HEK293 (cell line): ENCODE results near the gene STIM2.

ENCODE experiments used
- CTCF ChIA-PET: fragments of 350-600 bp; formaldehyde crosslinking; extraction: SDS; loops from one replicate; lab custom pipeline; 2021; ENCODE audit warnings: antibody characterized with exemption; lab: Yijun Ruan, JAX
- POLR2A ChIA-PET: fragments of 300-600 bp; formaldehyde crosslinking; extraction: SDS; loops from one replicate; lab custom pipeline; 2020; ENCODE audit warnings: antibody characterized with exemption, inconsistent platforms; lab: Yijun Ruan, JAX
- H3K27ac ChIP-seq: fragments of 200-500 bp; sonication (Bioruptor generic); 2 replicates; pipeline ENCODE4 v1.5.1; 2014; ENCODE audit warnings: low read depth, low read length, control low read depth, inconsistent platforms; ENCODE audit errors: extremely low read depth
- H3K36me3 ChIP-seq, 2 experiments: fragments of 200-500 bp in 1 of 2; sonication (Bioruptor generic) in 1 of 2; 1 replicate in 1 of 2; 2 replicates in 1 of 2; pipeline ENCODE4 v1.5.1; 2014 to 2017; ENCODE audit warnings: inconsistent platforms in 2 of 2, low read length in 2 of 2; ENCODE audit not compliant: control insufficient read depth in 2 of 2, insufficient read depth in 1 of 2
- H3K4me1 ChIP-seq: fragments of 200-500 bp; sonication (Bioruptor generic); 2 replicates; pipeline ENCODE4 v1.5.1; 2014; ENCODE audit warnings: mild to moderate bottlenecking, low read length, inconsistent platforms; ENCODE audit not compliant: control insufficient read depth, insufficient read depth
- H3K4me3 ChIP-seq: 2 replicates; pipeline ENCODE4 v1.5.1; 2011; ENCODE audit warnings: low read depth, mild to moderate bottlenecking, control low read depth, low read length, moderate library complexity
- H3K9me3 ChIP-seq: fragments of 200-500 bp; sonication (Bioruptor generic); 2 replicates; pipeline ENCODE4 v1.5.1; 2014; ENCODE audit warnings: low read depth, low read length, inconsistent platforms; ENCODE audit not compliant: control insufficient read depth, insufficient read depth
- ELK4 ChIP-seq: IDR thresholded peaks from 2 replicates; pipeline ENCODE4 v1.6.1; 2011; ENCODE audit warnings: mild to moderate bottlenecking, low read depth, low read length, borderline replicate concordance
- HOXD13 ChIP-seq: sonication (generic); formaldehyde crosslinking; IDR thresholded peaks from 2 replicates; pipeline ENCODE4 v1.8.0; 2022; ENCODE audit warnings: missing genetic modification reagents, borderline replicate concordance
- IKZF3 ChIP-seq: fragments of 450-650 bp; IDR thresholded peaks from 2 replicates; pipeline ENCODE4 v1.5.0; 2018; ENCODE audit warnings: missing biosample characterization, mild to moderate bottlenecking, missing genetic modification characterization, moderate library complexity
- PBX3 ChIP-seq: sonication (generic); formaldehyde crosslinking; IDR thresholded peaks from 2 replicates; pipeline ENCODE4 v1.8.1; 2022; ENCODE audit warnings: mild to moderate bottlenecking, moderate library complexity, missing genetic modification reagents
- PRDM4 ChIP-seq: fragments of 450-650 bp; formaldehyde crosslinking; IDR thresholded peaks from 2 replicates; pipeline ENCODE4 v1.5.1; 2017; ENCODE audit warnings: missing biosample characterization, missing genetic modification characterization
- REPIN1 ChIP-seq: fragments of 450-650 bp; formaldehyde crosslinking; IDR thresholded peaks from 2 replicates; pipeline ENCODE4 v1.5.1; 2017; ENCODE audit warnings: missing biosample characterization, missing genetic modification characterization, low read depth
- SALL2 ChIP-seq: fragments of 450-650 bp; formaldehyde crosslinking; IDR thresholded peaks from 2 replicates; pipeline ENCODE4 v1.5.0; 2017; ENCODE audit warnings: missing biosample characterization, mild to moderate bottlenecking, missing genetic modification characterization, borderline replicate concordance
- ZBTB11 ChIP-seq: fragments of 450-650 bp; formaldehyde crosslinking; conservative IDR thresholded peaks from 2 replicates; pipeline ENCODE4 v1.5.1; 2016; ENCODE audit warnings: low read depth, missing biosample characterization, missing genetic modification characterization
- ZIC2 ChIP-seq: fragments of 450-650 bp; formaldehyde crosslinking; IDR thresholded peaks from 2 replicates; pipeline ENCODE4 v1.5.1; 2016; ENCODE audit warnings: missing biosample characterization, missing genetic modification characterization
- ZNF10 ChIP-seq: fragments of 450-650 bp; formaldehyde crosslinking; IDR thresholded peaks from 2 replicates; pipeline ENCODE4 v1.5.1; 2017; ENCODE audit warnings: missing biosample characterization, missing genetic modification characterization
- ZNF140 ChIP-seq: fragments of 450-650 bp; formaldehyde crosslinking; IDR thresholded peaks from 2 replicates; pipeline ENCODE4 v1.5.1; 2016; ENCODE audit warnings: missing biosample characterization, missing genetic modification characterization
- ZNF169 ChIP-seq: fragments of 450-650 bp; formaldehyde crosslinking; IDR thresholded peaks from 2 replicates; pipeline ENCODE4 v1.5.1; 2016; ENCODE audit warnings: missing biosample characterization, missing genetic modification characterization
- ZNF174 ChIP-seq: fragments of 450-650 bp; formaldehyde crosslinking; IDR thresholded peaks from 2 replicates; pipeline ENCODE4 v1.5.0; 2017; ENCODE audit warnings: missing biosample characterization, mild to moderate bottlenecking, missing genetic modification characterization
- ZNF18 ChIP-seq: fragments of 450-650 bp; formaldehyde crosslinking; IDR thresholded peaks from 2 replicates; pipeline ENCODE4 v1.5.1; 2016; ENCODE audit warnings: missing biosample characterization, missing genetic modification characterization
- ZNF26 ChIP-seq: fragments of 450-650 bp; formaldehyde crosslinking; IDR thresholded peaks from 2 replicates; pipeline ENCODE4 v1.5.1; 2016; ENCODE audit warnings: missing biosample characterization, missing genetic modification characterization
- ZNF48 ChIP-seq: fragments of 450-650 bp; formaldehyde crosslinking; IDR thresholded peaks from 2 replicates; pipeline ENCODE4 v1.5.1; 2016; ENCODE audit warnings: missing biosample characterization, missing genetic modification characterization
- ZNF837 ChIP-seq: fragments of 450-650 bp; formaldehyde crosslinking; IDR thresholded peaks from 2 replicates; pipeline ENCODE4 v1.5.1; 2016; ENCODE audit warnings: missing biosample characterization, missing genetic modification characterization
- ZSCAN16 ChIP-seq: fragments of 450-650 bp; formaldehyde crosslinking; IDR thresholded peaks from 2 replicates; pipeline ENCODE4 v1.5.1; 2016; ENCODE audit warnings: missing biosample characterization, missing genetic modification characterization

Gene STIM2

GRCh38 chr4:26884026-26884425 lies 23.4 kb downstream of the STIM2 start:
- CTCF ChIA-PET, result interaction anchor here (0.6 kb wide), 1 partner anchor 143 kb away, joined by 3 read pairs; no protein-coding TSS in a partner anchor
- Histone ChIP-seq H3K4me1 (no peaks in the 10 kb centered on the region), H3K36me3 (no peaks in the 10 kb centered on the region), H3K27ac (no peak overlapping the region), H3K9me3 (no peaks in the 10 kb centered on the region), H3K4me3 (no peak overlapping the region)
- TF ChIP-seq ZNF169 (tag by site-specific recombination), result no peak
- POLR2A ChIA-PET, result no interaction called here

- TF ChIP-seq ZNF837 (tag by site-specific recombination) (no peak), ZNF140 (no peak), ZNF26 (no peak), ZIC2 (tag by site-specific recombination) (no peak), IKZF3 (tag by site-specific recombination) (no peak), ELK4 (no peak), ZNF174 (tag by site-specific recombination) (no peak), SALL2 (tag by site-specific recombination) (no peak)
- no peaks in the 10 kb centered on the region for H3K9me3 ChIP-seq
- H3K36me3 ChIP-seq, result no peaks in the 10 kb centered on the region
- no peak overlapping the region for H3K4me3 ChIP-seq
- POLR2A ChIA-PET, result no interaction called here
- no peak overlapping the region for H3K27ac ChIP-seq
- CTCF ChIA-PET, result no interaction called here
- no peaks in the 10 kb centered on the region for H3K4me1 ChIP-seq
Measured at GRCh38 chr4:26884486-26884988, 23.9 kb downstream of the STIM2 start.

- no peaks in the 10 kb centered on the region for H3K36me3 ChIP-seq
- TF ChIP-seq PBX3 (CRISPR knock-in tag), result no peak
- TF ChIP-seq REPIN1 (tag by site-specific recombination), result no peak
- TF ChIP-seq ELK4, result no peak
- TF ChIP-seq HOXD13 (CRISPR knock-in tag), result no peak
- no peak for TF ChIP-seq ZSCAN16
- TF ChIP-seq PRDM4, result no peak
- TF ChIP-seq ZNF10 (tag by site-specific recombination), result no peak
- TF ChIP-seq ZBTB11, result no peak
- TF ChIP-seq ZNF18, result no peak
- TF ChIP-seq ZNF48 (tag by site-specific recombination), result no peak
- no peak for TF ChIP-seq ZNF140
Measured at GRCh38 chr4:26885912-26886274, 25.3 kb downstream of the STIM2 start.

More at GRCh38 chr4:26885912-26886274, 25.3 kb downstream of the STIM2 start:
- Histone ChIP-seq H3K27ac (no peak overlapping the region), H3K9me3 (no peaks in the 10 kb centered on the region), H3K4me3 (no peak overlapping the region), H3K4me1 (no peaks in the 10 kb centered on the region)
- ChIA-PET CTCF (interaction anchor here (0.6 to 0.8 kb wide), 2 partner anchors 119 to 556 kb away, joined by 3 read pairs; no protein-coding TSS in a partner anchor), POLR2A (no interaction called here)
